Measurements from ENCODE around the gene MCC.

Gene MCC

DNA sequence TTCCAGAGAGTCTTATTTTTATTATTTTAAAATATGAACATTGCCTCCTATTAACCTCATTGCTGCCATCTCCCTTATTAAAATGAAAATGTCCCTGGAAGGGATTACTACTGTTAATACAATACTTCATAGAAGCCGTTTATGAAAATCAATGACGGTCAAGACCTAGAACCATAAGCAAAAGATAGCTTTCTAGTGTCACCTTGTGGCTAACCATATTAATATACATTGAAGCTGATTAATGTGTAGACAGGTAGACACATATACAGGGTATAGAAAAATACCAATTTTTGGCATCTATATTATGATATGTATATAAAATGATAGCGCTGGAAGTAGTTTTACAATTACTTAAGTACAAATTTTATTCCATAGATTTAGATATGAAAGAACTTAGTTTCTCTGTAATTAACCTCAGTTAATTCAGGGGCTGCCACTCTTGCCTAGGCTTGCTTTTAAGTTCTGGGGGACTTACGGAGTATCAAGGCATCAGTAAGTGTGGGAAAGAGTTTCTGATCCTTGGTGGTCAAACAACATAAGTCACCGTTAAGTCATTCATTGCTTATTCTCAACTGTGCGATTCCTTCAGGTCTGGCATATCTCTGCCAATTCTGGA, 22.7 kb upstream of the MCC start:
- H4K20me1 ChIP-seq (ENCODE audit: low read depth, low read length), result no peaks in the 10 kb centered on the region
- no peaks in the 10 kb centered on the region for H3K9me2 ChIP-seq (replicated peaks; ENCODE audit: insufficient read depth, low read length)
- H3K4me2 ChIP-seq (ENCODE audit: low read depth, low read length, poor library complexity, severe bottlenecking), result no peak overlapping the region
- H3K79me2 ChIP-seq (ENCODE audit: insufficient read depth, low read length), result peaks cover 21% of the 10 kb centered on the region
- H3K27me3 ChIP-seq (ENCODE audit: low read length), result no peaks in the 10 kb centered on the region
- no peak overlapping the region for H3K27ac ChIP-seq (ENCODE audit: low read depth, low read length)
- TF ChIP-seq EZH2phosphoT487 (conservative IDR thresholded peaks at IDR 0.05; ENCODE audit: low read length), result no peak
- TF ChIP-seq, protein P1, sequence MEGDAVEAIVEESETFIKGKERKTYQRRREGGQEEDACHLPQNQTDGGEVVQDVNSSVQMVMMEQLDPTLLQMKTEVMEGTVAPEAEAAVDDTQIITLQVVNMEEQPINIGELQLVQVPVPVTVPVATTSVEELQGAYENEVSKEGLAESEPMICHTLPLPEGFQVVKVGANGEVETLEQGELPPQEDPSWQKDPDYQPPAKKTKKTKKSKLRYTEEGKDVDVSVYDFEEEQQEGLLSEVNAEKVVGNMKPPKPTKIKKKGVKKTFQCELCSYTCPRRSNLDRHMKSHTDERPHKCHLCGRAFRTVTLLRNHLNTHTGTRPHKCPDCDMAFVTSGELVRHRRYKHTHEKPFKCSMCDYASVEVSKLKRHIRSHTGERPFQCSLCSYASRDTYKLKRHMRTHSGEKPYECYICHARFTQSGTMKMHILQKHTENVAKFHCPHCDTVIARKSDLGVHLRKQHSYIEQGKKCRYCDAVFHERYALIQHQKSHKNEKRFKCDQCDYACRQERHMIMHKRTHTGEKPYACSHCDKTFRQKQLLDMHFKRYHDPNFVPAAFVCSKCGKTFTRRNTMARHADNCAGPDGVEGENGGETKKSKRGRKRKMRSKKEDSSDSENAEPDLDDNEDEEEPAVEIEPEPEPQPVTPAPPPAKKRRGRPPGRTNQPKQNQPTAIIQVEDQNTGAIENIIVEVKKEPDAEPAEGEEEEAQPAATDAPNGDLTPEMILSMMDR (IDR thresholded peaks at IDR 0.05; ENCODE audit: insufficient read depth, low read length, poor library complexity, severe bottlenecking), result peak; percentile 30
- no peak overlapping the region for H3K9ac ChIP-seq (ENCODE audit: low read length)
- H3K36me3 ChIP-seq (ENCODE audit: low read length), result no peaks in the 10 kb centered on the region
- H3F3A ChIP-seq (ENCODE audit: insufficient read depth), result peaks cover 6% of the 10 kb centered on the region; the same call in 1 of the 2 replicates
- no peak overlapping the region for H2AFZ ChIP-seq (ENCODE audit: low read depth, low read length, severe bottlenecking)
- no peak overlapping the region for H3K4me3 ChIP-seq (ENCODE audit: insufficient read depth, low read length, poor library complexity, severe bottlenecking)
- H3K9me3 ChIP-seq (ENCODE audit: insufficient read depth, low read length), result no peaks in the 10 kb centered on the region

DNA sequence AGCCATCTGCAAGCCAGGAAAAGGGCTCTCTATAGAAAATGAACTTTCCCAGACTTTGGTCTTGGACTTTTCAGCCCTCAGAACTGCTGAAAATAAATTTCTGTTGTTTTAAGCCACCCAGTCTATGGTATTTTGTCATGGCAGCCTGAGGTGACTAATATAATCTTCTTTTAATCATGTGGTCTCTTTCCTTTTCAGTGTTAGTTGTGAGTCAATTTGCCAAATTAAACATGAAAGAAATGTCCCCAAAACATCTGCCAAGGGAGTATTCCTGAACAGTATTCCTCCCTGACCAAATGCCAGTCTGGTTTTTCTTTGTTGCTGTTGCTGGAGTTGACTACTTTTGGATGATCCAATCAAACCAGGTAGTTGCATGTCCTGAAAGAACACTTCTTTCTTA, 20.5 kb upstream of the MCC start:
- H3K9ac ChIP-seq (ENCODE audit: low read length), result no peak overlapping the region
- H3K4me3 ChIP-seq (ENCODE audit: insufficient read depth, low read length, poor library complexity, severe bottlenecking), result no peak overlapping the region
- TF ChIP-seq EZH2phosphoT487 (conservative IDR thresholded peaks at IDR 0.05; ENCODE audit: low read length), result no peak
- TF ChIP-seq, protein P1 (IDR thresholded peaks at IDR 0.05; ENCODE audit: insufficient read depth, low read length, poor library complexity, severe bottlenecking), result no peak

DNA sequence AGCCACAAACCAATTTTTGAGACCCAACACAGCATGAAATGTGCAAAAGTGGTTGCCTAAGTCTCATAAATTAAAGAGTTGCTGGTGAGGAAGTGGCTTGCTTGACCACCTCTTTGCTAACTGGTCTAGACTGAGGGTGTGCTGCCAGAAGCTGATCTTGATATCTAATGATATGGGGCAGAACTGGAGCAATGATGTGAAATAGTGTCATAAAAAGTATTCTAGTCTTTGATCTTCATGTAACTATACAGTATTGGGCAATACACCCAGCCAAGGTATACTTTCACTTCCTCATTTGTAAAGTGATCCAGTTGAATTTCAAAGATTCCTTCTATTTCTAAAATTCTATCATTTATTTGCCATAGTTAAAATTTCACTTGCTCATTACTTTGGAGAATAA, 19.3 kb upstream of the MCC start:
- H2AFZ ChIP-seq (ENCODE audit: low read depth, low read length, severe bottlenecking), result no peak overlapping the region
- no peak overlapping the region for H3K4me2 ChIP-seq (ENCODE audit: low read depth, low read length, poor library complexity, severe bottlenecking)
- no peaks in the 10 kb centered on the region for H3K27me3 ChIP-seq (ENCODE audit: low read length)
- no peak overlapping the region for H3K4me3 ChIP-seq (ENCODE audit: insufficient read depth, low read length, poor library complexity, severe bottlenecking)
- H3K36me3 ChIP-seq (ENCODE audit: low read length), result no peaks in the 10 kb centered on the region
- H3F3A ChIP-seq (ENCODE audit: insufficient read depth), result no peaks in the 10 kb centered on the region
- TF ChIP-seq, protein P1 (IDR thresholded peaks at IDR 0.05; ENCODE audit: insufficient read depth, low read length, poor library complexity, severe bottlenecking), result no peak
- no peak for TF ChIP-seq EZH2phosphoT487 (conservative IDR thresholded peaks at IDR 0.05; ENCODE audit: low read length)
- no peaks in the 10 kb centered on the region for H3K9me3 ChIP-seq (ENCODE audit: insufficient read depth, low read length)
- H3K9me2 ChIP-seq (replicated peaks; ENCODE audit: insufficient read depth, low read length), result no peaks in the 10 kb centered on the region
- H3K27ac ChIP-seq (ENCODE audit: low read depth, low read length), result no peak overlapping the region
- no peaks in the 10 kb centered on the region for H3K79me2 ChIP-seq (ENCODE audit: insufficient read depth, low read length)
- no peak overlapping the region for H3K9ac ChIP-seq (ENCODE audit: low read length)
- H4K20me1 ChIP-seq (ENCODE audit: low read depth, low read length), result no peaks in the 10 kb centered on the region

More for the DNA sequence above, 20.5 kb upstream of the MCC start:
- no peaks in the 10 kb centered on the region for H3K36me3 ChIP-seq (ENCODE audit: low read length)
- no peaks in the 10 kb centered on the region for H3K9me2 ChIP-seq (replicated peaks; ENCODE audit: insufficient read depth, low read length)
- H2AFZ ChIP-seq (ENCODE audit: low read depth, low read length, severe bottlenecking), result no peak overlapping the region
- peaks cover 2% of the 10 kb centered on the region; the same call in 1 of the 2 replicates for H3K79me2 ChIP-seq (ENCODE audit: insufficient read depth, low read length)
- H3K27ac ChIP-seq (ENCODE audit: low read depth, low read length), result no peak overlapping the region
- no peaks in the 10 kb centered on the region for H4K20me1 ChIP-seq (ENCODE audit: low read depth, low read length)
- no peaks in the 10 kb centered on the region for H3F3A ChIP-seq (ENCODE audit: insufficient read depth)
- no peaks in the 10 kb centered on the region for H3K27me3 ChIP-seq (ENCODE audit: low read length)
- H3K4me2 ChIP-seq (ENCODE audit: low read depth, low read length, poor library complexity, severe bottlenecking), result no peak overlapping the region
- H3K9me3 ChIP-seq (ENCODE audit: insufficient read depth, low read length), result no peaks in the 10 kb centered on the region
